Suprapubic skin (tissue), 4 donors: ENCODE data around the gene KCNA3.

ENCODE experiments used
- EP300 ChIP-seq: sonication (generic); formaldehyde crosslinking; IDR thresholded peaks from one replicate; pipeline ENCODE4 v1.6.1; 2017; ENCODE audit warnings: antibody characterized with exemption
- POLR2AphosphoS5 ChIP-seq, 3 donors: sonication (generic); formaldehyde crosslinking; IDR thresholded peaks; one replicate each; pipeline ENCODE4 v1.6.1; 2017; ENCODE audit warnings: antibody characterized with exemption in 3 of 3
- TF ChIP-seq, protein P1 (sequence below), 2 donors: fragments of 200-600 bp in 1 of 2; fragments of 450-650 bp in 1 of 2; sonication (generic) in 1 of 2; IDR thresholded peaks; one replicate each; pipeline ENCODE4 v1.5.1; 2016 to 2019; ENCODE audit warnings: antibody characterized with exemption in 2 of 2, mild to moderate bottlenecking in 1 of 2, moderate library complexity in 1 of 2

- TF ChIP-seq, protein P1, sequence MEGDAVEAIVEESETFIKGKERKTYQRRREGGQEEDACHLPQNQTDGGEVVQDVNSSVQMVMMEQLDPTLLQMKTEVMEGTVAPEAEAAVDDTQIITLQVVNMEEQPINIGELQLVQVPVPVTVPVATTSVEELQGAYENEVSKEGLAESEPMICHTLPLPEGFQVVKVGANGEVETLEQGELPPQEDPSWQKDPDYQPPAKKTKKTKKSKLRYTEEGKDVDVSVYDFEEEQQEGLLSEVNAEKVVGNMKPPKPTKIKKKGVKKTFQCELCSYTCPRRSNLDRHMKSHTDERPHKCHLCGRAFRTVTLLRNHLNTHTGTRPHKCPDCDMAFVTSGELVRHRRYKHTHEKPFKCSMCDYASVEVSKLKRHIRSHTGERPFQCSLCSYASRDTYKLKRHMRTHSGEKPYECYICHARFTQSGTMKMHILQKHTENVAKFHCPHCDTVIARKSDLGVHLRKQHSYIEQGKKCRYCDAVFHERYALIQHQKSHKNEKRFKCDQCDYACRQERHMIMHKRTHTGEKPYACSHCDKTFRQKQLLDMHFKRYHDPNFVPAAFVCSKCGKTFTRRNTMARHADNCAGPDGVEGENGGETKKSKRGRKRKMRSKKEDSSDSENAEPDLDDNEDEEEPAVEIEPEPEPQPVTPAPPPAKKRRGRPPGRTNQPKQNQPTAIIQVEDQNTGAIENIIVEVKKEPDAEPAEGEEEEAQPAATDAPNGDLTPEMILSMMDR (IDR thresholded peaks at IDR 0.05) = no peak
- TF ChIP-seq POLR2AphosphoS5 (IDR thresholded peaks at IDR 0.05) (no peak), EP300 (no peak)
These were observed 40.7 kb downstream of the KCNA3 start for GRCh38 chr1:110634086-110634454.
